ENCODE measurements around the gene PAPPA.

The PAPPA gene

GRCh38 chr9:116370556-116370955 is 217.0 kb downstream of the PAPPA start:
- no peaks in the 10 kb centered on the region for H3K9me3 ChIP-seq (ENCODE audit: insufficient read depth, low read length)
- H3K4me2 ChIP-seq (ENCODE audit: low read depth, low read length, poor library complexity, severe bottlenecking) = no peak overlapping the region
- no peaks in the 10 kb centered on the region for H3K79me2 ChIP-seq (ENCODE audit: insufficient read depth, low read length)
- no peak overlapping the region for H3K27ac ChIP-seq (ENCODE audit: low read depth, low read length)
- no peaks in the 10 kb centered on the region for H3K36me3 ChIP-seq (ENCODE audit: low read length)
- H3K27me3 ChIP-seq (ENCODE audit: low read length) = no peaks in the 10 kb centered on the region
- H3K9me2 ChIP-seq (replicated peaks; ENCODE audit: insufficient read depth, low read length) = no peaks in the 10 kb centered on the region
- no peaks in the 10 kb centered on the region for H3F3A ChIP-seq (ENCODE audit: insufficient read depth)
- no peak overlapping the region for H2AFZ ChIP-seq (ENCODE audit: low read depth, low read length, severe bottlenecking)
- no peak overlapping the region for H3K9ac ChIP-seq (ENCODE audit: low read length)
- no peaks in the 10 kb centered on the region for H4K20me1 ChIP-seq (ENCODE audit: low read depth, low read length)
- H3K4me3 ChIP-seq (ENCODE audit: insufficient read depth, low read length, poor library complexity, severe bottlenecking) = no peak overlapping the region
- TF ChIP-seq CTCF (IDR thresholded peaks at IDR 0.05; ENCODE audit: insufficient read depth, low read length, poor library complexity, severe bottlenecking) (no peak), EZH2phosphoT487 (conservative IDR thresholded peaks at IDR 0.05; ENCODE audit: low read length) (no peak)

- Histone ChIP-seq H3K36me3 (ENCODE audit: low read length) (no peaks in the 10 kb centered on the region), H3K9me2 (replicated peaks; ENCODE audit: insufficient read depth, low read length) (no peaks in the 10 kb centered on the region), H3K4me3 (ENCODE audit: insufficient read depth, low read length, poor library complexity, severe bottlenecking) (no peak overlapping the region), H3K9me3 (ENCODE audit: insufficient read depth, low read length) (no peaks in the 10 kb centered on the region), H3K27me3 (ENCODE audit: low read length) (no peaks in the 10 kb centered on the region), H3K27ac (ENCODE audit: low read depth, low read length) (no peak overlapping the region), H3K4me2 (ENCODE audit: low read depth, low read length, poor library complexity, severe bottlenecking) (no peak overlapping the region), H4K20me1 (ENCODE audit: low read depth, low read length) (no peaks in the 10 kb centered on the region), H3K9ac (ENCODE audit: low read length) (no peak overlapping the region), H2AFZ (ENCODE audit: low read depth, low read length, severe bottlenecking) (no peak overlapping the region), H3K79me2 (ENCODE audit: insufficient read depth, low read length) (no peaks in the 10 kb centered on the region), H3F3A (ENCODE audit: insufficient read depth) (no peaks in the 10 kb centered on the region)
- TF ChIP-seq CTCF (IDR thresholded peaks at IDR 0.05; ENCODE audit: insufficient read depth, low read length, poor library complexity, severe bottlenecking) (no peak), EZH2phosphoT487 (conservative IDR thresholded peaks at IDR 0.05; ENCODE audit: low read length) (no peak)
These were observed 218.6 kb downstream of the PAPPA start for GRCh38 chr9:116372081-116372673.

DNA sequence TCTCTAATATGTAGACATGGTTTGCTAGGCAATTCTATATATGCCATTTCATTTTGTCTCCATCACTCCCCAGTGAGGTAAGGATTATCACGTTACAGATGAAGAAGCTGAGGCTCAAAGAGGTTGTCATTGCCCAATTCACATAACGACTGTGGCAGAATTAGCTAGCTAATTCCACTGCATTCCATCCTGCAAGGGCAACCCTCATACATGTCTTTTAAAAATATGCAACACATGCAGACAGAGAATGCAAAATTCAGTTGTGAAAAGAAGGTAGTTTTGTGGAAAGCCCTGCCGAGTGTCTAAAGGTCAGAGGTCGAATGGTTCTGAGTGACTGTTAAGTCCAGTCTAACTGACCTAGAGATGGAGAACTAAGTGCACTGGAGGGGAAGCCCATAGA is 219.2 kb downstream of the PAPPA start:
- H3K9me2 ChIP-seq (replicated peaks; ENCODE audit: insufficient read depth, low read length) = no peaks in the 10 kb centered on the region
- H3K27ac ChIP-seq (ENCODE audit: low read depth, low read length) = no peak overlapping the region
- no peaks in the 10 kb centered on the region for H3K9me3 ChIP-seq (ENCODE audit: insufficient read depth, low read length)
- no peaks in the 10 kb centered on the region for H3F3A ChIP-seq (ENCODE audit: insufficient read depth)
- H3K27me3 ChIP-seq (ENCODE audit: low read length) = no peaks in the 10 kb centered on the region
- H4K20me1 ChIP-seq (ENCODE audit: low read depth, low read length) = no peaks in the 10 kb centered on the region
- H3K9ac ChIP-seq (ENCODE audit: low read length) = no peak overlapping the region
- no peak overlapping the region for H3K4me3 ChIP-seq (ENCODE audit: insufficient read depth, low read length, poor library complexity, severe bottlenecking)
- TF ChIP-seq EZH2phosphoT487 (conservative IDR thresholded peaks at IDR 0.05; ENCODE audit: low read length) (no peak), CTCF (IDR thresholded peaks at IDR 0.05; ENCODE audit: insufficient read depth, low read length, poor library complexity, severe bottlenecking) (no peak)
- no peak overlapping the region for H3K4me2 ChIP-seq (ENCODE audit: low read depth, low read length, poor library complexity, severe bottlenecking)
- H2AFZ ChIP-seq (ENCODE audit: low read depth, low read length, severe bottlenecking) = no peak overlapping the region
- no peaks in the 10 kb centered on the region for H3K36me3 ChIP-seq (ENCODE audit: low read length)
- no peaks in the 10 kb centered on the region for H3K79me2 ChIP-seq (ENCODE audit: insufficient read depth, low read length)

Measured in SU-DHL-6 (cell line).